ENCODE measurements around the gene SMIM7.

- TF ChIP-seq POLR2A (IDR thresholded peaks at IDR 0.05; ENCODE audit: low read depth, low read length) (no peak), TAF1 (IDR thresholded peaks at IDR 0.05; ENCODE audit: borderline replicate concordance, low read depth, low read length) (no peak)
Observed at GRCh38 chr19:16654627-16655026, 5.3 kb downstream of the SMIM7 start.

Data from GM12892 (cell line).